Measurements from ENCODE around the gene SEPSECS.

Gene SEPSECS

GRCh38 chr4:25182937-25183336, 22.7 kb upstream of the SEPSECS start:
- TF ChIP-seq CTCF (IDR thresholded peaks at IDR 0.05; ENCODE audit: insufficient read depth, low read depth, low read length, missing control alignments): no peak
- DNase-seq (ENCODE audit: low read depth): no peak

GRCh38 chr4:25180524-25181131, 20.4 kb upstream of the SEPSECS start:
- H3K4me3 ChIP-seq (ENCODE audit: low read depth, low read length): no peak overlapping the region
- DNase-seq (ENCODE audit: low read depth): peak; percentile 75
- TF ChIP-seq CTCF (IDR thresholded peaks at IDR 0.05; ENCODE audit: insufficient read depth, low read depth, low read length, missing control alignments): peak; percentile 72

More at GRCh38 chr4:25182937-25183336, 22.7 kb upstream of the SEPSECS start:
- no peak overlapping the region for H3K4me3 ChIP-seq (ENCODE audit: low read depth, low read length)

- no peak for DNase-seq (ENCODE audit: low read depth)
Measured at GRCh38 chr4:25178838-25179261, 18.6 kb upstream of the SEPSECS start.

GRCh38 chr4:25177147-25177546, 16.9 kb upstream of the SEPSECS start:
- no peak for DNase-seq (ENCODE audit: low read depth)
- no peak for TF ChIP-seq CTCF (IDR thresholded peaks at IDR 0.05; ENCODE audit: insufficient read depth, low read depth, low read length, missing control alignments)
- no peak overlapping the region for H3K4me3 ChIP-seq (ENCODE audit: low read depth, low read length)

More at GRCh38 chr4:25178838-25179261, 18.6 kb upstream of the SEPSECS start:
- H3K4me3 ChIP-seq (ENCODE audit: low read depth, low read length): no peak overlapping the region
- TF ChIP-seq CTCF (IDR thresholded peaks at IDR 0.05; ENCODE audit: insufficient read depth, low read depth, low read length, missing control alignments): no peak

- no peak overlapping the region for H3K4me3 ChIP-seq (ENCODE audit: low read depth, low read length)
- TF ChIP-seq CTCF (IDR thresholded peaks at IDR 0.05; ENCODE audit: insufficient read depth, low read depth, low read length, missing control alignments): no peak
- DNase-seq (ENCODE audit: low read depth): no peak
Measured at GRCh38 chr4:25174674-25175073, 14.4 kb upstream of the SEPSECS start.

GRCh38 chr4:25172961-25173915, 13.0 kb upstream of the SEPSECS start:
- peak; percentile 15 for DNase-seq (ENCODE audit: low read depth)
- no peak overlapping the region for H3K4me3 ChIP-seq (ENCODE audit: low read depth, low read length)

More at GRCh38 chr4:25172961-25173915, 13.0 kb upstream of the SEPSECS start:
- no peak for TF ChIP-seq CTCF (IDR thresholded peaks at IDR 0.05; ENCODE audit: insufficient read depth, low read depth, low read length, missing control alignments)

Measured in GM12865 (cell line).